ENCODE measurements around the gene USP24. TPM values are rescaled to one million over a fixed set of nuclear protein-coding genes. Genes with fewer than 3 reads are reported as not detected.

Gene USP24
- total RNA-seq, 2 donors from 2014 or later: 29.0 to 36.2 TPM

GRCh38 chr1:55052221-55053142 is 162.7 kb downstream of the USP24 start:
- Histone ChIP-seq H3K36me3 (no peaks in the 10 kb centered on the region), H3K4me3 (no peak overlapping the region), H3K4me1 (peaks cover 0 to 21% of the 10 kb centered on the region in 2 donors), H3K27me3 (no peaks in the 10 kb centered on the region), H3K9me3 (no peaks in the 10 kb centered on the region), H3K27ac (no peak overlapping the region)
- no peak for DNase-seq (ENCODE audit: low spot score)
- TF ChIP-seq CTCF (IDR thresholded peaks at IDR 0.05): no peak

DNA sequence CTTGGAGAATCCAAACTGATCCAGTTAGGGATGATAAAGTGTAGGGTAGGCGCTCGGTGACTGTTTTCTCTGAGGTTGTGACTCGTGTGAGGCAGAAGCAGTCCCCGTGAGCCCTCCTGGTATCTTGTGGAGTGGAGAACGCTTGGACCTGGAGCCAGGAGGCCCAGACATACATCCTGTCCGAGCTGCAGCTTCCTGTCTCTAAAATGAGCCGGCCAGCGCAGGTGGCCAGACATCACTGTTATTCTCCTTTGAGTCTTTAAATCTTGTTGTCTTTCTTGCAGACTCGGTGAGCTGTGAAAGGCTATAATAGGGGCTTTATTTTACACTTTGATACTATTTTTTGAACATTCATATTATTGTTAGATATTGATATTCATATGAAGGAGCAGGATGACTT is 163.5 kb downstream of the USP24 start:
- Histone ChIP-seq H3K27ac (no peak overlapping the region), H3K9me3 (no peaks in the 10 kb centered on the region), H3K27me3 (no peaks in the 10 kb centered on the region), H3K36me3 (no peaks in the 10 kb centered on the region), H3K4me1 (peaks cover 0 to 21% of the 10 kb centered on the region in 2 donors), H3K4me3 (no peak overlapping the region)
- DNase-seq (ENCODE audit: low spot score): no peak
- no peak for TF ChIP-seq CTCF (IDR thresholded peaks at IDR 0.05)

DNA sequence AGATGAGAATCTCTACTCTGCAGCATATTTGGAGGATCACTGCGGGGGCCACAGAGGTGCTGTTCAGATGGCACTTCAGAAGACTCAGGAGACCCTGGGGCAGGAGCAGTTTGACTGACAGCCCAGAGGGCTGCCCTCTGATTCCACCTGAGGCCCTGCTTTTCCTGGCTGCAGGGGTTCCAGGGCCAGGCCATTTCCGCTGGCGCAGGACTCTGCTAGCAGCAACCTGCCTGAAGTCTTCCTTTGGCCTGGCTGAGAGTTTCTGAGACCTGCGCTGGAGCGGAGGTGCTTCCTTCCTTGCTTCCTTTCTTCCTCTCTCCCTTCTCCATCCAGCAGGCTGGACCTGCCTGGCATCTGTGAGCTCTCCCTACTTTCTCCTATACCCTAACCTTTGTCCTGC is 164.0 kb downstream of the USP24 start:
- Histone ChIP-seq H3K4me1 (peaks cover 0 to 21% of the 10 kb centered on the region in 2 donors), H3K4me3 (no peak overlapping the region), H3K27me3 (no peaks in the 10 kb centered on the region), H3K9me3 (no peaks in the 10 kb centered on the region), H3K36me3 (no peaks in the 10 kb centered on the region), H3K27ac (no peak overlapping the region)
- DNase-seq (ENCODE audit: low spot score): no peak
- TF ChIP-seq CTCF (IDR thresholded peaks at IDR 0.05): no peak

DNA sequence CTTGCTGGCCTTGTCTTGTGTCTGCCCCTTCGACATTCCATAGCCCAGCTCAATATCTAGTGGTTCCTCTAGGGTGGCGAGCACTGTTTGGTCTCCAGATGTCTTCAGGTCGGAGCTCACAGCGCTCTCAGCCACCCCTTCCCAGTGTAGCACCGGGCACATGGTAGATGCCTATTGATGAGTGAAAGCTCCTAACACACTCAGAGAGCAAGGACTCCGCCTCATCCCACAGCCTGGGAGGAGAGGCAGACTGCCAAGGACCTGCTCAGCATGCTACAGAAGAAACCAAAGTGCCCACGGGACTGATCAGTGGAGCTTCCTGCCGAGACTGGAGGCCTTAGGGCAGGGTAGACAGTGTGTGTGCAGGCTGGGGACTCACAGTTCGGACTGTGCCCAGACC is 164.9 kb downstream of the USP24 start:
- no peak for DNase-seq (ENCODE audit: low spot score)
- H3K4me1 ChIP-seq: peaks cover 0 to 21% of the 10 kb centered on the region in 2 donors
- H3K27ac ChIP-seq: no peak overlapping the region
- no peak overlapping the region for H3K4me3 ChIP-seq
- TF ChIP-seq CTCF (IDR thresholded peaks at IDR 0.05): no peak
- no peaks in the 10 kb centered on the region for H3K36me3 ChIP-seq
- no peaks in the 10 kb centered on the region for H3K27me3 ChIP-seq
- no peaks in the 10 kb centered on the region for H3K9me3 ChIP-seq

GRCh38 chr1:55049914-55050278 is 165.3 kb downstream of the USP24 start:
- no peak for DNase-seq (ENCODE audit: low spot score)
- peaks cover 0 to 21% of the 10 kb centered on the region in 2 donors for H3K4me1 ChIP-seq
- no peaks in the 10 kb centered on the region for H3K27me3 ChIP-seq
- H3K4me3 ChIP-seq: no peak overlapping the region
- H3K9me3 ChIP-seq: no peaks in the 10 kb centered on the region
- no peak for TF ChIP-seq CTCF (IDR thresholded peaks at IDR 0.05)
- no peaks in the 10 kb centered on the region for H3K36me3 ChIP-seq
- H3K27ac ChIP-seq: no peak overlapping the region

Measured in right atrium auricular region (tissue), 2 donors.